K562 (cell line): ENCODE measurements around the gene MED13L. TPM values are rescaled to one million over a fixed set of nuclear protein-coding genes. Genes with fewer than 3 reads are reported as not detected.

Experiments
- ADNP ChIP-seq: fragments of 200-800 bp; sonication (Bioruptor generic); IDR thresholded peaks from 2 replicates; pipeline ENCODE4 v1.6.1; 2016; ENCODE audit warnings: missing genetic modification characterization, missing compliant biosample characterization
- ARID2 ChIP-seq: fragments of 450-650 bp; IDR thresholded peaks from 2 replicates; pipeline ENCODE4 v1.6.1; 2017; ENCODE audit warnings: antibody characterized with exemption, mild to moderate bottlenecking
- CBFA2T3 ChIP-seq: fragments of 450-650 bp; IDR thresholded peaks from 2 replicates; pipeline ENCODE4 v1.6.1; 2017
- CHD1 ChIP-seq: fragments of 200-600 bp; sonication (generic); IDR thresholded peaks from one replicate; pipeline ENCODE4 v1.6.1; 2012; ENCODE audit warnings: mild to moderate bottlenecking, moderate library complexity, low read length, inconsistent platforms
- DNMT1 ChIP-seq: fragments of 450-650 bp; IDR thresholded peaks from 2 replicates; pipeline ENCODE4 v1.6.1; 2016; ENCODE audit warnings: antibody characterized with exemption, mild to moderate bottlenecking
- MGA ChIP-seq: fragments of 450-650 bp; IDR thresholded peaks from 2 replicates; pipeline ENCODE4 v1.6.1; 2016; ENCODE audit warnings: mild to moderate bottlenecking, moderate library complexity
- NBN ChIP-seq: fragments of 450-650 bp; IDR thresholded peaks from 2 replicates; pipeline ENCODE4 v1.6.1; 2016; ENCODE audit warnings: low read depth, mild to moderate bottlenecking
- NCOR1 ChIP-seq: fragments of 450-650 bp; IDR thresholded peaks from 2 replicates; pipeline ENCODE4 v1.6.1; 2016; ENCODE audit warnings: mild to moderate bottlenecking, moderate library complexity
- PKNOX1 ChIP-seq: fragments of 450-650 bp; IDR thresholded peaks from 2 replicates; pipeline ENCODE4 v1.6.1; 2016
- PTTG1 ChIP-seq: fragments of 450-650 bp; IDR thresholded peaks from 2 replicates; pipeline ENCODE4 v1.6.1; 2016; ENCODE audit warnings: low read depth, mild to moderate bottlenecking, missing genetic modification characterization, missing compliant biosample characterization
- SAFB ChIP-seq: fragments of 200-400 bp; formaldehyde crosslinking; IDR thresholded peaks from 2 replicates; pipeline ENCODE4 v1.6.1; 2017; ENCODE audit warnings: low read depth, low read length, borderline replicate concordance
- SOX6 ChIP-seq: fragments of 450-650 bp; IDR thresholded peaks from 2 replicates; pipeline ENCODE4 v1.6.1; 2014; ENCODE audit warnings: mild to moderate bottlenecking
- TFAP4 ChIP-seq: sonication (generic); formaldehyde crosslinking; IDR thresholded peaks from 2 replicates; pipeline ENCODE4 v1.8.0; 2022; ENCODE audit warnings: missing genetic modification reagents, mild to moderate bottlenecking, moderate library complexity, borderline replicate concordance
- ZNF583 ChIP-seq: fragments of 250-450 bp; sonication (Bioruptor Pico); IDR thresholded peaks from 2 replicates; pipeline ENCODE4 v1.4.0; 2020
- ZNF696 ChIP-seq: fragments of 250-450 bp; sonication (Bioruptor Pico); conservative IDR thresholded peaks from 2 replicates; pipeline ENCODE4 v1.4.0; 2020; ENCODE audit warnings: mild to moderate bottlenecking, moderate library complexity
- polyA plus RNA-seq, 8 experiments: library from polyadenylated mRNA; depleted of rRNA in 4 of 8; stranded (reverse) in 5 of 8; unstranded in 3 of 8; fragments of >200 nt; fragmentation: Nextera tagmentation in 2 of 8; fragmentation: Illumina TruSeq in 1 of 8; extraction: Ambion mirVana in 2 of 8; extraction: Trizol in 1 of 8; gene quantifications; 2 replicates each; pipeline versions ENCODE4 v1.2.1 to v1.2.3, GENCODE V29; 2011 to 2014; ENCODE audit warnings: inconsistent platforms in 1 of 8, missing spikeins in 1 of 8
- total RNA-seq, 7 experiments: library from RNA; depleted of rRNA in 6 of 7; stranded (reverse); fragments of >200 nt in 6 of 7; fragmentation: Illumina TruSeq in 2 of 7; extraction: Trizol in 2 of 7; gene quantifications; 2 replicates each; pipeline versions ENCODE4 v1.2.1 to v1.2.3, GENCODE V29; 2011 to 2021; ENCODE audit warnings: low replicate concordance in 1 of 7

Gene MED13L
- total and polyA plus RNA-seq, 9 of the 15 experiments (the other 6 are each of a cell fraction or from before 2014, with no cell fraction given), result 13.4 to 90.3 (median 36.9) TPM

- no peak for TF ChIP-seq MGA
- TF ChIP-seq DNMT1, result no peak
- peak; percentile 52 for TF ChIP-seq TFAP4 (CRISPR knock-in tag)
- peak; percentile 98 for TF ChIP-seq SOX6
- no peak for TF ChIP-seq PTTG1 (tag)
- TF ChIP-seq ZNF696 (CRISPR knock-in tag), result no peak
- TF ChIP-seq NCOR1, result peak; percentile 99
- TF ChIP-seq SAFB, result no peak
- peak; percentile 100 for TF ChIP-seq CBFA2T3
- TF ChIP-seq PKNOX1, result peak; percentile 91
- no peak for TF ChIP-seq CHD1
- peak; percentile 98 for TF ChIP-seq NBN
- peak; percentile 99 for TF ChIP-seq ADNP (tag)
- peak; percentile 69 for TF ChIP-seq ARID2
- TF ChIP-seq ZNF583 (CRISPR knock-in tag), result no peak
These were observed 80.5 kb downstream of the MED13L start (continued) for GRCh38 chr12:116196752-116197718.
